ENCODE measurements around the gene CCDC177. TPM values are rescaled to one million over a fixed set of nuclear protein-coding genes. Genes with fewer than 3 reads are reported as not detected.

CCDC177 gene
- total RNA-seq, 1 experiment from 2014 or later, result 0.82 TPM

DNA sequence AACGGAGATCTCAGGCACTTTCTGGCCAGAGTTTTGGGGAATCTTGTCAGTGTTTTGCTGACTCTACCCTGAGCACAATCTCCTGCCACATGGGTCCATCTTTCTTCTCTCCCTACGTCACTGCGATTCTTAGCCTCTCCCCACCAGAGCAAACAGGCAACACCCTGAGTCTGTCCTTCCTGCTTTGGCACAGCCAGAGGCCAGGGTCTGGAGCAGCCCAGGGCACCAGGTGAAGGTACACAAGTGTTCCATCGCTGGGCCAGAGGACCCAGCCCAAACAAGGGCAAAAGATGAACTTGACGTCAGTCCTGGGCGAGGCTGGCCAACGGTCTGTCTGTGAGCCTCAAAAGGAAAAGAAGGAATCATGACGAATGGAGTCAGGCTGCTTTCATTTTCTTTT lies 12.7 kb upstream of the CCDC177 start:
- CTCF ChIA-PET, result no interaction called here
- intact Hi-C loops (cut with micrococcal nuclease; ENCODE audit: unreplicated experiment), result loop anchor here (10.0 kb wide), 1 partner anchor 227 kb away; no protein-coding TSS in a partner anchor

DNA sequence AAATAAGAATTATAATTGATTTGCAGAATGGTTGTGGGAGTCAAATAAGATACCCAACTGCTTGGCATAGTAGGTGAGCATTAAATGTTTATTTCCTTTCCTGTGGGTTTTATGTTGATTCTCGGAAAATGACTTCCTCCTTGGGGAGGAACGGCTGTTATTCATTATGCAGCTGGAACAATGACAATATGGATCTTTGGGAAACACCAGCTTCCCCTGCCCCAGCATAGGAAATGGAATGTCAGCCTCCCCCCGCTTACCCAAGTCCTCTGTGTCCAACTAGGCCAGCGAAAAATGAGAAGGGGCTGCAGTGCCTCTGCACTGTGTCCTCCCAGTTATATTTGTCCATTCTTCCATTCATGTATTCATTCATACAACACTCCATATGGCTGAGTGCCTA lies 11.7 kb upstream of the CCDC177 start:
- Mint-ChIP-seq H3K4me3 (ENCODE audit: unreplicated experiment) (no peak overlapping the region), H3K4me1 (ENCODE audit: low read depth, unreplicated experiment) (no peaks in the 10 kb centered on the region), H3K9me3 (ENCODE audit: unreplicated experiment) (no peaks in the 10 kb centered on the region), H3K36me3 (ENCODE audit: insufficient read depth, unreplicated experiment) (no peaks in the 10 kb centered on the region), H3K27me3 (ENCODE audit: insufficient read depth, unreplicated experiment) (no peaks in the 10 kb centered on the region), H3K27ac (ENCODE audit: unreplicated experiment) (no peak overlapping the region)
- DNase-seq, result no peak
- Histone ChIP-seq H3K36me3 (ENCODE audit: control insufficient read depth, insufficient read depth, low read length) (no peaks in the 10 kb centered on the region), H3K4me1 (no peaks in the 10 kb centered on the region), H3K9me3 (no peaks in the 10 kb centered on the region), H3K4me3 (ENCODE audit: low read depth, low read length) (no peak overlapping the region), H3K27me3 (replicated peaks; ENCODE audit: control insufficient read depth, insufficient read depth, low read length) (no peaks in the 10 kb centered on the region)
- POLR2A ChIA-PET, result no interaction called here
- CTCF ChIA-PET, result interaction anchor here (0.6 kb wide), 1 partner anchor 127 kb away, joined by 8 read pairs; no protein-coding TSS in a partner anchor
- BruUV-seq (replicated peaks), result no TSS peak
- TF ChIP-seq, protein P1, sequence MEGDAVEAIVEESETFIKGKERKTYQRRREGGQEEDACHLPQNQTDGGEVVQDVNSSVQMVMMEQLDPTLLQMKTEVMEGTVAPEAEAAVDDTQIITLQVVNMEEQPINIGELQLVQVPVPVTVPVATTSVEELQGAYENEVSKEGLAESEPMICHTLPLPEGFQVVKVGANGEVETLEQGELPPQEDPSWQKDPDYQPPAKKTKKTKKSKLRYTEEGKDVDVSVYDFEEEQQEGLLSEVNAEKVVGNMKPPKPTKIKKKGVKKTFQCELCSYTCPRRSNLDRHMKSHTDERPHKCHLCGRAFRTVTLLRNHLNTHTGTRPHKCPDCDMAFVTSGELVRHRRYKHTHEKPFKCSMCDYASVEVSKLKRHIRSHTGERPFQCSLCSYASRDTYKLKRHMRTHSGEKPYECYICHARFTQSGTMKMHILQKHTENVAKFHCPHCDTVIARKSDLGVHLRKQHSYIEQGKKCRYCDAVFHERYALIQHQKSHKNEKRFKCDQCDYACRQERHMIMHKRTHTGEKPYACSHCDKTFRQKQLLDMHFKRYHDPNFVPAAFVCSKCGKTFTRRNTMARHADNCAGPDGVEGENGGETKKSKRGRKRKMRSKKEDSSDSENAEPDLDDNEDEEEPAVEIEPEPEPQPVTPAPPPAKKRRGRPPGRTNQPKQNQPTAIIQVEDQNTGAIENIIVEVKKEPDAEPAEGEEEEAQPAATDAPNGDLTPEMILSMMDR (IDR thresholded peaks at IDR 0.05; ENCODE audit: insufficient read depth in 1 of 2, low read depth in 1 of 2, low read length in 1 of 2, severe bottlenecking in 1 of 2, unreplicated experiment in 1 of 2), result no peak
- intact Hi-C loops (cut with micrococcal nuclease; ENCODE audit: unreplicated experiment), result loop anchor here (10.0 kb wide), 1 partner anchor 228 kb away; no protein-coding TSS in a partner anchor

More for the DNA sequence above, 12.7 kb upstream of the CCDC177 start:
- DNase-seq, result no peak
- H3K9me3 ChIP-seq, result no peaks in the 10 kb centered on the region
- no peak overlapping the region for H3K27ac Mint-ChIP-seq (ENCODE audit: unreplicated experiment)
- POLR2A ChIA-PET, result no interaction called here
- no peak overlapping the region for H3K4me3 Mint-ChIP-seq (ENCODE audit: unreplicated experiment)
- H3K4me3 ChIP-seq (ENCODE audit: low read depth, low read length), result no peak overlapping the region
- H3K27me3 Mint-ChIP-seq (ENCODE audit: insufficient read depth, unreplicated experiment), result no peaks in the 10 kb centered on the region
- no TSS peak for BruUV-seq (replicated peaks)
- no peaks in the 10 kb centered on the region for H3K36me3 Mint-ChIP-seq (ENCODE audit: insufficient read depth, unreplicated experiment)
- H3K4me1 Mint-ChIP-seq (ENCODE audit: low read depth, unreplicated experiment), result no peaks in the 10 kb centered on the region
- H3K4me1 ChIP-seq, result no peaks in the 10 kb centered on the region
- TF ChIP-seq, protein P1 (IDR thresholded peaks at IDR 0.05; ENCODE audit: insufficient read depth in 1 of 2, low read depth in 1 of 2, low read length in 1 of 2, severe bottlenecking in 1 of 2, unreplicated experiment in 1 of 2), result no peak
- H3K27me3 ChIP-seq (replicated peaks; ENCODE audit: control insufficient read depth, insufficient read depth, low read length), result no peaks in the 10 kb centered on the region
- no peaks in the 10 kb centered on the region for H3K9me3 Mint-ChIP-seq (ENCODE audit: unreplicated experiment)
- H3K36me3 ChIP-seq (ENCODE audit: control insufficient read depth, insufficient read depth, low read length), result no peaks in the 10 kb centered on the region

DNA sequence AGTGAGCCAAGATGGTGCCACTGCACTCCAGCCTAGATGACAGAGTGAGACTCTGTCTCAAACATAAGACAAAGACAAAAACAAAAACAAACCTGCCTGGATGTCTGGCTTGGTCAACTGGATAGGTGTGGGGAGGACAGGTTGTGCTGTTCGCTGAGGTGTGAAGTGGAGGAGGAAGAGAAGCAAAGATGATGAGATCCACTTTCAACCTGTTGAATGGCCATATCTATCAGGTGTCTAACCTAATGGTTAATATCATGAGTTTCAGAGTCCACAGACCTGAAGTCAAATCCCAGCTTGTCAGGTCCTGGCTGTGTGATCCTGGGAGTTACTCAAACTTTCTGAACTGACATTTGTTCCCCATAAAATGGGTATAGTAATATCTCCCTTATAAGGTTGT lies 9.7 kb upstream of the CCDC177 start:
- Mint-ChIP-seq H3K36me3 (ENCODE audit: insufficient read depth, unreplicated experiment) (no peaks in the 10 kb centered on the region), H3K27ac (ENCODE audit: unreplicated experiment) (no peak overlapping the region), H3K4me3 (ENCODE audit: unreplicated experiment) (no peak overlapping the region), H3K27me3 (ENCODE audit: insufficient read depth, unreplicated experiment) (no peaks in the 10 kb centered on the region), H3K4me1 (ENCODE audit: low read depth, unreplicated experiment) (peaks cover 6% of the 10 kb centered on the region), H3K9me3 (ENCODE audit: unreplicated experiment) (no peaks in the 10 kb centered on the region)
- POLR2A ChIA-PET, result no interaction called here
- intact Hi-C loops (cut with micrococcal nuclease; ENCODE audit: unreplicated experiment), result loop anchor here (5.0 to 10.0 kb wide), 2 partner anchors 230 to 733 kb away; no protein-coding TSS in a partner anchor
- Histone ChIP-seq H3K4me3 (ENCODE audit: low read depth, low read length) (no peak overlapping the region), H3K9me3 (no peaks in the 10 kb centered on the region), H3K27me3 (replicated peaks; ENCODE audit: control insufficient read depth, insufficient read depth, low read length) (no peaks in the 10 kb centered on the region), H3K36me3 (ENCODE audit: control insufficient read depth, insufficient read depth, low read length) (no peaks in the 10 kb centered on the region), H3K4me1 (no peaks in the 10 kb centered on the region)
- TF ChIP-seq, protein P1 (IDR thresholded peaks at IDR 0.05; ENCODE audit: insufficient read depth in 1 of 2, low read depth in 1 of 2, low read length in 1 of 2, severe bottlenecking in 1 of 2, unreplicated experiment in 1 of 2), result no peak
- CTCF ChIA-PET, result interaction anchor here (0.7 to 1.9 kb wide), 7 partner anchors 10 to 143 kb away, joined by 3 to 5 read pairs (median 4); no protein-coding TSS in a partner anchor
- no peak for DNase-seq
- BruUV-seq (replicated peaks), result no TSS peak

Measured in Caco-2 (cell line).